HG03045 (cell line): ENCODE data around the gene SLC22A14.
"Not testable (repeated sequence)": the region's sequence is repeated elsewhere in the genome, so short reads cannot be mapped to it uniquely, and the experiment has no call there.

Source experiments
- ATAC-seq: cut with Tn5 transposase; IDR thresholded peaks from one replicate; pipeline ENCODE4 v1.9.1; 2021; ENCODE audit warnings: mild to moderate bottlenecking, moderate library complexity; ENCODE audit not compliant: unreplicated experiment

SLC22A14 gene, protein sequence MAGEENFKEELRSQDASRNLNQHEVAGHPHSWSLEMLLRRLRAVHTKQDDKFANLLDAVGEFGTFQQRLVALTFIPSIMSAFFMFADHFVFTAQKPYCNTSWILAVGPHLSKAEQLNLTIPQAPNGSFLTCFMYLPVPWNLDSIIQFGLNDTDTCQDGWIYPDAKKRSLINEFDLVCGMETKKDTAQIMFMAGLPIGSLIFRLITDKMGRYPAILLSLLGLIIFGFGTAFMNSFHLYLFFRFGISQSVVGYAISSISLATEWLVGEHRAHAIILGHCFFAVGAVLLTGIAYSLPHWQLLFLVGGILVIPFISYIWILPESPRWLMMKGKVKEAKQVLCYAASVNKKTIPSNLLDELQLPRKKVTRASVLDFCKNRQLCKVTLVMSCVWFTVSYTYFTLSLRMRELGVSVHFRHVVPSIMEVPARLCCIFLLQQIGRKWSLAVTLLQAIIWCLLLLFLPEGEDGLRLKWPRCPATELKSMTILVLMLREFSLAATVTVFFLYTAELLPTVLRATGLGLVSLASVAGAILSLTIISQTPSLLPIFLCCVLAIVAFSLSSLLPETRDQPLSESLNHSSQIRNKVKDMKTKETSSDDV

DNA sequence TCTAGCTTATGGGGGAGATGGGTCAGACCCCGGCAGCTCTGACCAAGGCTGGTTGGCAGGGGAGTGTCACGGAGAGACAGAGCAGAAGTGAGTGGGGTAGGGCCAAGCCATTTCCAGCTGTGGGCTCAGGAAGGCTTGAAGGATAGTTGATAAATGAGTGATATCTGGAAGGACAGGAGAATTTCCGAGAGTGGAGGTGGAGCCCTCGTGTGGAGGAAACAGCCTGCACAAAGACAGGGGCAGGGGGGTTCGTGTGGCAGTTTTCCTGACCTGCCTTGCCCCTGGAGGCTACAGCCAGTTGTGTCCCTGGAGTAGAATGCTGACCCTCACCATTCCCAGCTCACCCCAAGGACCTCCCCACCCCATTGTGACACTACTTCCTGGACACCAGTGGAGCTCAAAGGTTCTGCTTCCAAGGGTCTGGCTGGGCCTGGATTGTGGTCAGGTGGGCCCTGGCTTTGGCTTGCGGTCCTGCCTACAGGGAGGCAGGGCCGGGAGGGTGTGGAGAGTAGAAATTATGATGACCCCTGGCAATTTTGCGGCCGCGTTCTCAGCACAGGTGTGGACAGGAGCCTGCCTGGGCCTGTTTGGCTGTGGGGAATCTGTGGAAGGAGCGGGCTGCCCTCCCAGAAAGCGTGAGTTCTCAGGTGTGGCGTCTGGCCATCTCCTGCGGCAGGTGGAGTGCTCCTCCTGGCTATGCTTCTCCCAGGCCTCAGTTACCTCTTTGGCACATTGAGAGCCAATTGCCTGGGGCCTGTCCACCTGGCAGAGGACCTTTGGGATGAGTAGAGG lies at the start of gene SLC22A14:
TSS of gene SLC22A14 (plus strand) at position 400 of the 792 bp plus-strand sequence. CDS start 23,733 bp downstream, outside the sequence.
- ATAC-seq: no peak

DNA sequence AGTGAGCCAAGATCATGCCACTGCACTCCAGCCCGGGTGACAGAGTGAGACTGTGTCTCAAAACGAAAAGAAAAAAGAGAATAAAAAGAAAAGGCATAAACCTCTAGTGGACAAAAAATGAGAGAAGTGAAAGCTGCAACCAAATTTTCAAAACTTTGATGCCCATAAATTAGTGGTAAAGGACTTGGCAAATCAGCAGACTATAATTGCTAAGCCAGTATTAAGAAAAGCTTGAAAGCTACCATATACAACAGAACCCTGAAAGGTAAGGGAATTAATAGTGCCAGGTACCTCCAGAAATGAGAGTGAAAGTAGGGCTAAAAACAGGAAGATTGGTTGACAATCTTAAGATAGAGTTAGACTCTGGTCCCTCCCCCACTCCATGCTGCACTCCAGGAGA lies 49.4 kb upstream of the SLC22A14 start:
- no peak for ATAC-seq

DNA sequence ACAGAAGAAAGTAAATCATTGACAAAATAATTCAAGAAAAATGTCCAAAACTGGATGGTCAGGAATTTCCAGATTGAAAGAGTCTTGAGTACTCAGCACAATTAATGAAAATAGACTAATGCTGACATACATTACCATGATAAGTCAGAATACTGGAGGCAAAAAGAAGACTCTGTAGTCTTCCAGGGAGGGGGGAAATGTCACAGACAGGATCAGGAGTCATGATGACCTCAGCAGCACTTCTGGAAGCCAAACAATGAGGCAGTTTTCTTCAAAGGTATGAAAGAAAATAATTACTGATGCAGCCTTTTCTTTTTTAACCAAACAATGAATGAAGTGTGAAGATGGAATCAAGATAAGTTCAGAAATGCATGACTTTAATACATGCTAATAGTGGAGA lies 46.6 kb upstream of the SLC22A14 start:
- no peak for ATAC-seq

DNA sequence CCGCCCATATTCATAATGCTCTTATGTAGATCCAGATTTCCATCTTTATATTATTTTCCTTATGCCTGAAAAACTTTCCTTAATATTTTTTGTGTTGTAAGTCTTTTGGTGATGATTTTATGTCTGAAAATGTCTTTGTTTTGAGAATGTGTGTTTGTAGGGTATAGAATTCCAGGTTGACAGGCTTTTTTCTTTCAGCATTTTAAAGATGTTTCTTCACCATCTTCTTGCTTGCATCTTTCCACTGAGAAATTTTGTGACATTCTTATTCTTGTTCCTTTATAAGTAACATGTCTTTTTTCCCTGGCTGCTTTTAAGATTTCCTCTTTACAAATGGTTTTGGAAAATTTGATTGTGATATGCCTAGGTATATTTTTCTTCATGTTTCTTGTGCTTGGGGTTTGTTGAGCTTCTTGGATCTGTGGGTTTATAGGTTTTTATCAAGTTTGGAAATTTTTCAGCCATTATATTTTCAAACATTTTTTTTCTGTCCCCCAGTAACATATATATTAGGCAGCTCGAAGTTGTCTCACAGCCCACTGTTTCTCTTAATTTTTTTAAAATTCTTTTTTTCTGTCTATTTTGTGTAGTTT lies 43.6 kb upstream of the SLC22A14 start:
- ATAC-seq: no peak

DNA sequence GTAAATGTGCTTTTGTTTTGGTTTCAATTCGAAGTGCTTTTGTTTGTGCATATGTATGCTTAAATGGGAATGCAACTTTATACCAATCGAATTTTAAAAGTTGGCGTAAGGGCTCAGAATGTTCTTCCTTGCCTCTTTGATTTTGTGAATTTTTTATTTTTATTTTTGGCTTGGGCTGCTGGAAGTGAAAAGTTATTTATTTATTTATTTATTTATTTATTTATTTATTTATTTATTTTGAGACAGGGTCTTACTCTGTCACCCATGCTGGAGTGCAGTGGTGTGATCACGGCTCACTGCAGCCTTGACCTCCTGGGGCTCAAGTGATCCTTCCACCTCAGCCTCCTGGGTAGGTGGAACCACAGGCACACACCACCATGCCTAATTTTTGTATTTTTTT lies 39.3 kb upstream of the SLC22A14 start:
- ATAC-seq: not testable (repeated sequence)

DNA sequence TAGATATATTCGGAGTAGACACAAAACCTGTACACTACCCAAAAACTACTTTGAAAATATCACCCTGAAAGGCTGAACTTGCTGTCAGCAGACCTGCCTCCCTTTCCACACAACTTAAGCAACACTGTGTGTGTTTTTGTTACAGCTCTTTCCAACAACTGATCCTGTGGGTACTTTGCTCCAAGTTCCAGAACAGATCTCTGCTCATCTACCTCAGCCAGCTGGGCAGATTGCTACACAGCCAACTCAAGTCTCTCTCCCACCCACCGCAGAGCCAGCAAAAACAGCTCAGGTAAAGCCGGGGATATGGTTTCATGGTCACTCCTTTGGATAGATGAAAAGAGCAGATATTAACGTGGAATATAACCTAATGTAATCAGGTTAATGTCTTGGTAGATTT lies 36.2 kb upstream of the SLC22A14 start:
- no peak for ATAC-seq

DNA sequence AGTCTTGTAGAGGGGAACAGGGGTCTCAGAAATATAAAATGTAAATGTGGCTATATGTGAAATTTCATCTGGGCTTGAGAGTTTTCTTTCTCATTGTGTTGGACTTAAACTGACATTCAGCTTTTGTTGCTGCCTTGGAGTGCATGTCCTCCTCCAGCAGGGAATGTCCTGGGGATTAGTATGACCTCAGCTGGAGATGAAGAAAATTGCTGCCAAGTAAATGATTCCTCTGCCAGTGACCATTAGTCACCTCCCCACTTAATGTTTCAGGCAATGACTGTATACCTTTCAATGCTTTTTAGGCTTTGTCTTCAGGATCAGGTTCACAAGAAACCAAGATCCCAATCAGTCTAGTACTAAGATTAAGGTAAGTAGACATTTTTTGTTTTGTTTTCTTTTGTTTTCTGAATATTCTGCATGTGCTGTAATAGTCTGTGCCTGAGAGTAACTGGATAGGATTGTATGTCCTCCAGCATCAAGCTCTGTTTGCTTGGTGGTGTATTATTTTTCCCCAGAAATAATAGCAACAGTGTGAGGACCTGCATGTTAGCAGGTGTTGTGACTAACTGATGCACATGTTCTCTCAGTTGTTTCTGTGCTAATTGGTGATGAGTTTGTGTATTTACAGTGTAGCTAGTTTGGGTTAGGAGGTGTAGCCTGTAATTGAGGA lies 34.6 kb upstream of the SLC22A14 start:
- ATAC-seq: no peak

DNA sequence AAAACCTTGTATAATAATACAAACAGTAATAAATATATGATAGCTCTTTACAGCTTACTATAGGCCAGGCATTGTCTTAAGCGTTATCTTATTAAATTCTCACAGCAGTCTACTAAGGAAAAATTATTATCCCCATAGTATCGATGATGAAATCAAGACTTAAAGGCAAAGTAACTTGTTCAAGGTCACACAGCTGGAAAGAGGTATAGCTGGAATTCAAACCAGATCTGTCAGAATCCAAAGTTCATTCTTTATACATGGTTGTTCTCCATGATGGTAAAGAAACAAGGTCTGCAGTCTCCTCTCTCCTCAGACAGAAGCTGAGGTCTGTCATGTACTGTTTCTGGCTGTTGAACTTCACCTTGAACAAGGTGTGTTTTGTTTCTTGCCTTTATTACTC lies 31.9 kb upstream of the SLC22A14 start:
- no peak for ATAC-seq

DNA sequence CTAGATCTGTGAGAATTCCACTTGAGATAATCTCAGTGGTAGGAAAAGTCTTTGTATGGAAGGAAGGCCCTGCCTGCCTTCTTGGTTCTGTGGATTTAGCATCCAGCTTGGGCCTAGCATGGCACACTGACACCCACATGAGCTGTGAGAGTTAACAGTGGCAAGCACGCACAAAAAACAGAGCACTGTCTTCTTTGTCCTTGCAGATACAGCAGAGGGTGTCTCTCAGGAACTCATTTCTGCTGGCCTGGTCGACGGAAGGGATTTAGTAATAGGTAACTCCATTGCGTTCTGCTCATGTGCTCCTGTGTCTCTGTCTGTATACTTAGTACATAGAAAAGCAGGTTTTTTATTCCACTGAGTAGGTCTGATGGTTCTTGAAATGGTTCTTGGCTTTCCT lies 30.9 kb upstream of the SLC22A14 start:
- no peak for ATAC-seq

DNA sequence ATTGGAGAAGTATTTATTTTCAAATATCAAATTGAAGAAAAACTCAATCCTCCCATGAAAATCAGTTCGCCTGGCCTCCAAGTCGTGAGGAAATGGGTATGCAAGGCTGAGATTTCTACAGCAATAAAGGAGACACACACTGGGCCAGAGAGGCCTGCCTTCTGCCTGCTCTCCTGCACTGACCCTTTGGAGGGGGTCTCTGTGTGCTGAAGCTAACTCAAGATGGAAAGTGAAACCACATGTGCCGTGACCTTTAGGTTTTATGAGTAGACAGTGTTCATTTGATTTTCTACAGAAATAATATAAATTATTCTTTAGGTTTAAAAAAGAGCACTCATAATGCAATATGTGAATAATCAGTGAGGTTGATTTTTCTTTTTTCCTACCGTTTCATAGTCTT lies 28.4 kb upstream of the SLC22A14 start:
- no peak for ATAC-seq

DNA sequence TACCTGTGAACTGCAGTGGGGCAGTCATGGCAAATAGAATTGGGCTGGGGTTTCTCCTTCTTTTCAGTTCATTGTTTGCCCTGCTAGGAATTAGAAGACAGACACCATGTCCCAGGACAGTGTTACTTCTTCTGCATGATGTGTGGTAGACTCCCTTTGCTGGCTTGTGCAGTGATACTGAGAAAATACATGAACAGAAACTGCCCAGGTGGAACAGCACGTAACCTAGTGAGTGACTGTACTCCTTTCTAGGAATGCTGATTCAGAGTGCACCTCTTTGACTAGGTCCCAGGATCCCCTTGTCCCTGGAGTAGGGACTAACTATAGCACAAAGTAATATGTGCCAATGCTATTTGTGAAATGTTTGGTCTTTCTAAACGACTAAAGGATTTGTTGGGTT lies 27.2 kb upstream of the SLC22A14 start:
- ATAC-seq: no peak

DNA sequence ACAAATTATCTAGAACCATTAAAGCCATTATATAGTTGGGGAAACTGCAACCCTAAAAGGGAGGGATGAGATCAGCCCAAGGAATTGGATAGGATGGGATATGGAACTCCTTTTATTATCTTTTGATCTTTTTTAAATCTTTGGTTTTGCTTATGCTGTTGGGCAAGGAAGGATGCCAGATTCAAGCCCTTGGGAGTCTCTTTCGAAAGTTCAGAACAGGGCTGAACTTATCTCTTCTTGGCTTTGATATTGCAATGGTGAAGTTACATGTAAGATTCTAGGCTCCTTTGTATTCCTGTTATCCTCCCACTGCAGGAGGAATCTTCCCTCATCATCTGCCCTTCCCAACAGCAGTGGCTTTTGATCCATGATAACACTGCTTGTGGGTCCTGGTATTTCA lies 26.5 kb upstream of the SLC22A14 start:
- ATAC-seq: no peak

DNA sequence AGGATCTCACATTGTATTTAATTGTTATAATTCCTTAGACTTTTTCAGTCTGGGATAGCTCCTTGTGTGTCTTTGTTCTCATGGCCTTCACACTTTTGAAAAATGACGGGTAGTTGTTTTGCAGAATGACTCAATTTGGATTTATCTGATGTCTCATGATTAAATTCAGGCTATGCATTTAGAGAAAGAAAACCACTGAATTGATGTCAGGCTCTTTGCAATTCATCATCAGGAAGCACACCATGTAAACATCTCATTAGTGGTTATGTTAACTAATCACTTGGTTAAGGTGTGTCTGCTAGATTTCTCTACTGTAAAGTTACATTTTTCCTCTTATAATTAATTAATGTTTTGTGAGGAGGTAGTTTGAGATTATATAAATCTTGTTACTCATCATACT lies 24.5 kb upstream of the SLC22A14 start:
- ATAC-seq: no peak

DNA sequence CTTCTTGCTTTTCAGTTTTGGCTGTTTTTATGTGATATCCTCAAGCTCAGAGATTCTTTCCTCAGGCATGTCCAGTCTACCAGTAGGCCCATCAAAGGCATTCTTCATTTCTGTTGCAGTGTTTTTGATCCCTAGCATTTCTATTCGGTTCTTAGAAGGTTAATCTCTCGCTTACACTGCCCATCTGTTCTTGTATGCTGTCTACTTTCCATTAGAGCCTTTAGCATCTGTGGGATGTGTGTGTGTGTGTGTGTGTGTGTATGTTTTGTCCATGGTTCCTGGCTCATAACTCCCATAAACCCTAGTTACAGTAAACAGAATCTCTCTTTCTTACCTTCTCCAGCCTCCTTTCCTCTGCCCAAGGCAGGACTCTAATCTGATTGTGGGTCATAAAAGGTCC lies 21.6 kb upstream of the SLC22A14 start:
- ATAC-seq: no peak

DNA sequence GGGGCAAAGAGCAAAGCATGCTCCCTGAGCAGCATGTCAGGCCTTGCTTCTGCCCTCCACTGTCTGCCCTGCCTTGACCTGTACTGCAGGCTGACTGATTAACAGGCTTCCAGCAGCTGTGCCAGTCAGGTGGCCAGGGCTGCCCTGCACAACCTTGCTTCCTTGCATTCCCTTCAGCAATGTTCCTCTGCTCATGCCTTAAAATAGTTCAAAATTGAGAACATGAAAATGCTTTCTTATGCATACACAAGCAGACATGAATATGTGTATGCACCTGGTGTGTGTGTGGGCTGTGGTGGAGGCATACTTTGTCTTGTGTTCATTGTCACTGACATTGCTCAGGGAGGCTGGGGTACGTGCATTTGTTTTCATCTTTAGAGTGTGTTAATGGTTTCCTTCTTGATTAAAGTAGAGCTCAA lies 17.7 kb upstream of the SLC22A14 start:
- no peak for ATAC-seq

DNA sequence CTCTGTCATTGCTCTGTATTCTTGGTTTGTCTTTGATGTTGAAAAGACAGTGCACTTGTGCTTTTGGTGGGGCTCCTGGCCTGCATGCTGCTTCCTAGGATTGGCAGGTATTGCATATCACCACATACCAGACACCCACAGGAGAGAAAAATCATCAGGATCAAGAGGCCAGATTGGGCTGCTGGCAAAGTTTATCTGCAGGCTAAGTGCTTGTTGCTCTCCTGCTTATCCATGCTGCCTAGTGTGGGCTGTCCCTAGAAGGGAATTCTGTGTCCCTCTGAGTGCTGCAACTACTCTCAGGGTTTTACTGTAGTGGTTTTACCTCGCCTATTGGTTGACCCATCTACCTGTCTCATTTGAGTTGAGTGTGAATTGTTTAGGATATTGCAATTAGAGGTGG lies 17.3 kb upstream of the SLC22A14 start:
- ATAC-seq: no peak

DNA sequence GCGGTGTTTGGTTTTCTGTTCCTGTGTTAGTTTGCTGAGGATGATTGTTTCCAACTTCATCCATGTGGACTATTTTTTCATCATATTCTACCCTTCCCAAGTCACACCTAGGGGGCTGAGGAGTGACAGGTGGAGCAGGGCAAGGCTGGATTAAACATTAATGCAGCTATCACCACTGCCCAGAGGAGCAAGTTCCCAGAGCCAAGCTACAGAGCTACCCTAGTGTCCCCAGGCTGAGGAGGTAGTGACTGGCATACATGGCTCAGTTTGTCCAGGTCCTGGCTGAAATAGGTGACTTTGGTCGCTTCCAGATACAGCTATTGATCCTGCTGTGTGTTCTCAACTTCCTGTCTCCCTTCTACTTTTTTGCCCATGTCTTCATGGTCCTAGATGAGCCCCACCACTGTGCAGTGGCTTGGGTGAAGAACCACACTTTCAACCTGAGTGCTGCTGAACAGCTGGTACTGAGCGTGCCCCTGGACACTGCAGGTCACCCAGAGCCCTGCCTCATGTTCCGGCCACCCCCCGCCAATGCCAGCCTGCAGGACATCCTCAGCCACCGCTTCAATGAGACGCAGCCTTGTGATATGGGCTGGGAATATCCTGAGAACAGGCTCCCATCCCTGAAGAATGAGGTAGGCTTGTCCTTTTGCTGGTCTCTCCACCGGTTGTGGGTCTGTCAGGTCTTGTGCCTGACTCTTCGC lies 16.3 kb upstream of the SLC22A14 start, which contains the start of gene SLC22A13:
TSS of gene SLC22A13 (plus strand) at position 209 of the 704 bp plus-strand sequence. CDS start at position 258, 49 bp downstream.
- ATAC-seq: no peak

DNA sequence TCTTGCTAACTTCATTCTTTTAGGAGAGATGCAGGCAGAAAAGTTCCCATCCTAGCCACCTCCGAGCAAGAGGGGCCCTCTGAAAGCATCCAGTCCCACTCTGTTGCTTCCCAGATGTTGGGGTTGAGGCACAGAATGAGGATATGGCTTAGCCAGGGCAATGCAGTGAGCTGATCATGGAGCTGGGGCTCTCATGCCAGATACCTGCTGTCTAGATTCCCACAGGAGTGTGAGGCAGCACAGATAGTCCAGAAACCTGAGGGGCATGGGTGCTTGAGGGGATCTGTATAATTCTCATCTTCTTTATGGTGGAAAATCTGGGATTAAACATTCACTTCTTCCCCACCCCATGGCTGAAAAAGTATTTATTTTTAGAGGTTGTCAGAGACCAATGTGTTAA lies 15.3 kb upstream of the SLC22A14 start:
- ATAC-seq: no peak

DNA sequence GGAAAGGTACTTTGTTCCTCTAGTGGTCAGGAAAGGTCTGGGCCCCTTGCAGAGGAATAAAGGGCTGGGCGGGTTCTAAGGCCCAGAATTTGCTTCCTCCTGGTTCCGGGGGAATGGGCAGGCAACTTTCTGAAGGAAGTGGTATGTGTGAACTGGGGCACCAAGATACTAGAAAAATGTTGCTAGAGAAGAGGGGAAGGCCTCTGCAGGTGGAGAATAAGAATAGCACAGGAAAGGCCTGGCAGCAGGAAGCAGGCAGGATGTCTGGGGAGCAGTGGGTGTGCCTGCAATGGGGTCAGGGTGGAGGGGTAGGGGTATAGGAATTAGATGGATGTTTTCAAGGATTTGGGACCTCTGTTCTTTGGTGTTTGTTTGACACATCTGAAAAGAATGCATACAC lies 14.4 kb upstream of the SLC22A14 start:
- no peak for ATAC-seq

DNA sequence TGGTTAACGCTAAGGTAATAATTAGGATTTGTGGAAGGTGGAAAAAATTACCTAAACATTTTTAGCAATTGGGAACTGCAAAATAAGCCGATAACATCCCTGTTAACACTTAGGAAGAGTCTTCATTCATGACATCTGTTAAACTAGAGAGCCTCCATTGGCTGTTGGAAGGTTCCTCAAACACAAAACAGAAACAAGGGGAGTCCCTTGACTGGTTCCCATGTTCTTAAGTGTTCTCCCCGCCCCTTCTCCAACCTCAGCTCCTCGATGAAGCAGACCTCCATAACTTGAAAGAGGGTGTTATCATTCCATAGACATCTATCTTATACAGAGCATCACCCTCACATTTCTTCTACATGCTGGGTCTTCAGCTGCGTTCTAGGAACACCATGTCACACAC lies 14.0 kb upstream of the SLC22A14 start:
- ATAC-seq: no peak
